CD14-positive monocyte (primary cell): Measurements from ENCODE around the gene MAP10. TPM values are rescaled to one million over a fixed set of nuclear protein-coding genes. Genes with fewer than 3 reads are reported as not detected.
"Not testable (repeated sequence)": the region's sequence is repeated elsewhere in the genome, so short reads cannot be mapped to it uniquely, and the experiment has no call there.

ENCODE experiments used
- DNase-seq, 3 donors: peaks; one replicate each; pipeline ENCODE4 v3.0.0-alpha.2; 2011 to 2022
- H2AFZ ChIP-seq: 2 replicates; pipeline ENCODE4 v1.6.0; 2012; ENCODE audit warnings: mild to moderate bottlenecking, low read depth, low read length, inconsistent platforms; ENCODE audit not compliant: insufficient read depth, poor library complexity, severe bottlenecking
- H3K27ac ChIP-seq, 2 donors: 1 replicate in 1 of 2; 2 replicates in 1 of 2; pipeline ENCODE4 v1.5.1; 2012 to 2013; ENCODE audit warnings: low read length in 2 of 2, control low read depth in 1 of 2, inconsistent platforms in 1 of 2, low read depth in 1 of 2, mild to moderate bottlenecking in 1 of 2
- H3K27me3 ChIP-seq, 2 donors: one replicate each; pipeline versions ENCODE4 v1.6.0 to v1.6.1; 2011 to 2013; ENCODE audit warnings: low read length in 2 of 2; ENCODE audit not compliant: control insufficient read depth in 2 of 2, insufficient read depth in 2 of 2
- H3K36me3 ChIP-seq, 2 donors: replicated peaks in 1 of 2; 1 replicate in 1 of 2; 2 replicates in 1 of 2; pipeline versions ENCODE4 v1.5.1 to v1.6.1; 2012 to 2013; ENCODE audit warnings: low read length in 2 of 2, control low read depth in 1 of 2, inconsistent platforms in 1 of 2, mild to moderate bottlenecking in 1 of 2; ENCODE audit not compliant: insufficient read depth in 2 of 2, control insufficient read depth in 1 of 2
- H3K4me1 ChIP-seq, 2 donors: 1 replicate in 1 of 2; 2 replicates in 1 of 2; pipeline versions ENCODE4 v1.5.1 to v1.6.1; 2012 to 2013; ENCODE audit warnings: low read length in 2 of 2, control low read depth in 1 of 2, inconsistent platforms in 1 of 2, mild to moderate bottlenecking in 1 of 2, moderate library complexity in 1 of 2; ENCODE audit not compliant: insufficient read depth in 2 of 2, control insufficient read depth in 1 of 2
- H3K4me2 ChIP-seq: replicated peaks from 2 replicates; pipeline ENCODE3; 2012; ENCODE audit warnings: low read length, moderate library complexity, mild to moderate bottlenecking; ENCODE audit not compliant: poor library complexity, severe bottlenecking; ENCODE audit errors: extremely low read depth
- H3K4me3 ChIP-seq, 3 experiments: fragments of 200-600 bp in 1 of 3; sonication (generic) in 1 of 3; replicated peaks in 1 of 3; 1 replicate in 2 of 3; 2 replicates in 1 of 3; pipeline ENCODE4 v1.5.1; 2011 to 2013; ENCODE audit warnings: low read length in 3 of 3, mild to moderate bottlenecking in 3 of 3, control low read depth in 2 of 3, low read depth in 2 of 3, inconsistent platforms in 1 of 3, moderate library complexity in 1 of 3
- H3K79me2 ChIP-seq: 2 replicates; pipeline ENCODE4 v1.6.0; 2012; ENCODE audit warnings: mild to moderate bottlenecking, control low read depth, inconsistent platforms, low read length, moderate library complexity; ENCODE audit not compliant: insufficient read depth
- H3K9ac ChIP-seq: 2 replicates; pipeline ENCODE4 v1.6.0; 2017; ENCODE audit warnings: low read length, mild to moderate bottlenecking; ENCODE audit not compliant: insufficient read depth, poor library complexity, severe bottlenecking
- H3K9me3 ChIP-seq, 2 donors: replicated peaks in 1 of 2; 1 replicate in 1 of 2; 2 replicates in 1 of 2; pipeline versions ENCODE4 v1.5.1 to v1.6.1; 2012 to 2013; ENCODE audit warnings: low read length in 2 of 2, control low read depth in 1 of 2; ENCODE audit not compliant: control insufficient read depth in 1 of 2, insufficient read depth in 1 of 2
- H4K20me1 ChIP-seq: 2 replicates; pipeline ENCODE4 v1.6.0; 2012; ENCODE audit warnings: mild to moderate bottlenecking, low read length, control low read depth, moderate library complexity; ENCODE audit not compliant: insufficient read depth
- H3K27ac Mint-ChIP-seq, 7 donors: one replicate each; pipeline ENCODE4 v1.8.0; 2020; ENCODE audit warnings: mild to moderate bottlenecking in 7 of 7, mixed read lengths in 7 of 7, moderate library complexity in 6 of 7, inconsistent platforms in 2 of 7
- H3K27me3 Mint-ChIP-seq, 3 donors: one replicate each; pipeline ENCODE4 v1.8.0; 2021 to 2022; ENCODE audit warnings: low read depth in 3 of 3, mild to moderate bottlenecking in 3 of 3, mixed read lengths in 3 of 3, moderate library complexity in 3 of 3, inconsistent platforms in 1 of 3
- H3K36me3 Mint-ChIP-seq, 2 donors: one replicate each; pipeline ENCODE4 v1.8.0; 2020; ENCODE audit warnings: mixed read lengths in 2 of 2, inconsistent platforms in 1 of 2, mild to moderate bottlenecking in 1 of 2
- H3K4me1 Mint-ChIP-seq: one replicate; pipeline ENCODE4 v1.8.0; 2020; ENCODE audit warnings: mild to moderate bottlenecking, mixed read lengths
- H3K4me3 Mint-ChIP-seq, 2 donors: one replicate each; pipeline ENCODE4 v1.8.0; 2020; ENCODE audit warnings: mild to moderate bottlenecking in 2 of 2, mixed read lengths in 2 of 2, moderate library complexity in 1 of 2
- H3K9me3 Mint-ChIP-seq, 7 donors: one replicate each; pipeline ENCODE4 v1.8.0; 2020 to 2022; ENCODE audit warnings: mixed read lengths in 7 of 7, mild to moderate bottlenecking in 6 of 7, moderate library complexity in 6 of 7, inconsistent platforms in 2 of 7
- CTCF ChIP-seq: fragments of 200-600 bp; IDR thresholded peaks from one replicate; pipeline ENCODE4 v1.8.0; 2022; ENCODE audit warnings: antibody characterized with exemption, mild to moderate bottlenecking
- WGBS: methylation state at CpG from one replicate; pipeline ENCODE4 v1.1.5; 2013; ENCODE audit warnings: missing lambda C conversion rate; ENCODE audit not compliant: insufficient coverage; 5-methylcytosine and 5-hydroxymethylcytosine counted together
- intact Hi-C, 2 donors: fragments of 100-400 bp; cut with micrococcal nuclease; formaldehyde crosslinking; loops; one replicate each; pipeline versions ENCODE4 v1.15.0 to v1.15.1; 2023
- polyA plus RNA-seq, 3 donors: library from polyadenylated mRNA; depleted of rRNA in 1 of 3; unstranded in 2 of 3; stranded (reverse) in 1 of 3; fragments of 300-500 nt in 2 of 3; fragments of >200 nt in 1 of 3; fragmentation: Illumina TruSeq in 2 of 3; gene quantifications; 1 replicate in 2 of 3; 2 replicates in 1 of 3; pipeline ENCODE4 v1.2.3, GENCODE V29; 2012 to 2021

The MAP10 gene
- polyA plus RNA-seq, 3 donors = 0.53 to 2.3 (median 1.1) TPM

DNA sequence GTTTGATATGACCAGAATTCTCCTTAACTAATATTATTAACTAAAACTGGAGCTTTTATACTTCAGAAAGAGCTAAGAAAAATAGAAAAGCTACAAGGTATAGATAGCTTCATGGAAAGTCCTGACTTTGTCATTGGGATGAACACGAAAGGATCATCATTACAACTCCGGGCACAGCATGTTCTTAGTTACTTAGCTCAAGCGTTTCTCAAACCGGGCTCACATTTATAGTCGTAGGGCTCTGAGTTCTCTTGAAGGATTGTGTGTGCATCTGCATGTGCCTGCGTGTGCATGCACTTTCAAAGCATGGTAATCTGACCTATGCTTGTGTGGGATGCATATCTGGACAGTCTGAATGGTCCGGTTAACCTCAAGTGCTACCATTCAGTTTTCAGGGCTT lies 20.4 kb upstream of the MAP10 start:
- H3K9me3 ChIP-seq = no peaks in the 10 kb centered on the region
- 100% methylated on average over 6 of the region's 7 CpGs for WGBS
- no peak overlapping the region for H3K27ac ChIP-seq
- H3K27me3 ChIP-seq = no peaks in the 10 kb centered on the region
- no peaks in the 10 kb centered on the region for H3K36me3 ChIP-seq
- TF ChIP-seq CTCF = no peak
- H4K20me1 ChIP-seq = no peaks in the 10 kb centered on the region
- Mint-ChIP-seq H3K9me3 (no peaks in the 10 kb centered on the region), H3K27ac (no peak overlapping the region), H3K4me3 (no peak overlapping the region), H3K27me3 (peaks cover 0 to 3% (median 1%) of the 10 kb centered on the region in 3 donors), H3K36me3 (no peaks in the 10 kb centered on the region), H3K4me1 (no peaks in the 10 kb centered on the region)
- no peak overlapping the region for H3K4me3 ChIP-seq
- intact Hi-C loops = no loop called here
- DNase-seq = no peak
- no peak overlapping the region for H3K9ac ChIP-seq
- H2AFZ ChIP-seq = no peak overlapping the region
- H3K4me2 ChIP-seq = no peak overlapping the region
- H3K79me2 ChIP-seq = no peaks in the 10 kb centered on the region
- H3K4me1 ChIP-seq = no peaks in the 10 kb centered on the region

- H3K4me1 Mint-ChIP-seq, H3K4me2 ChIP-seq, H3K36me3 ChIP-seq, H3K27me3 ChIP-seq, H3K9me3 ChIP-seq, H3K79me2 ChIP-seq, H3K27ac Mint-ChIP-seq, H3K4me1 ChIP-seq, H3K4me3 Mint-ChIP-seq, H3K36me3 Mint-ChIP-seq, H3K4me3 ChIP-seq, intact Hi-C loops, H3K27ac ChIP-seq, H3K9me3 Mint-ChIP-seq, DNase-seq, H4K20me1 ChIP-seq, H3K27me3 Mint-ChIP-seq, H3K9ac ChIP-seq, H2AFZ ChIP-seq: not testable (repeated sequence)
- no CpG with 5 or more reads among the region's 1 CpG for WGBS
These were observed 19.6 kb upstream of the MAP10 start for GRCh38 chr1:232785630-232786029.
